A549 (cell line): ENCODE data around the gene RBFA.

Experiments used
- CTCF ChIP-seq: fragments of >200 bp; sonication (Bioruptor Twin); formaldehyde crosslinking; IDR thresholded peaks from 3 replicates; pipeline ENCODE4 v1.5.1; 2016
- E2F6 ChIP-seq: IDR thresholded peaks from 2 replicates; pipeline ENCODE4 v1.6.1; 2012; ENCODE audit warnings: low read depth, borderline replicate concordance
- JUNB ChIP-seq: fragments of >200 bp; sonication (Bioruptor Twin); formaldehyde crosslinking; IDR thresholded peaks from 2 replicates; pipeline ENCODE4 v1.6.1; 2016

- no peak for TF ChIP-seq CTCF
- TF ChIP-seq JUNB: no peak
- TF ChIP-seq E2F6: no peak
Measured at GRCh38 chr18:80065705-80066104, 31.5 kb downstream of the RBFA start.
